ENCODE data around the gene PPP5C. TPM values are rescaled to one million over a fixed set of nuclear protein-coding genes. Genes with fewer than 3 reads are reported as not detected.
A peak's percentile ranks its signal among the peaks of the same experiment; 100 is the strongest.

PPP5C gene
- total and polyA plus RNA-seq, 2 of the 13 experiments (the other 11 are each of a cell fraction or from before 2014, with no cell fraction given), result 41.6 to 67.9 TPM

- TF ChIP-seq ZNF468 (CRISPR knock-in tag; IDR thresholded peaks at IDR 0.05), result no peak
- peak; percentile 64 for TF ChIP-seq HNF1B (CRISPR knock-in tag; IDR thresholded peaks at IDR 0.05)
- TF ChIP-seq DMTF1 (CRISPR knock-in tag; IDR thresholded peaks at IDR 0.05), result 0 out of 2 replicates have a peak, but pooled peaks have one; percentile 46
- no peak for TF ChIP-seq ZNF7 (CRISPR knock-in tag; IDR thresholded peaks at IDR 0.05)
- 0 out of 2 replicates have a peak, but pooled peaks have one; percentile 43 for TF ChIP-seq CSRNP1 (CRISPR knock-in tag; IDR thresholded peaks at IDR 0.05)
- TF ChIP-seq HIVEP1 (CRISPR knock-in tag; IDR thresholded peaks at IDR 0.05), result 0 out of 2 replicates have a peak, but pooled peaks have one; percentile 23
- TF ChIP-seq MAZ (IDR thresholded peaks at IDR 0.05; ENCODE audit: borderline replicate concordance, low read depth, low read length), result no peak
- peak; percentile 49; the same call in 1 of the 2 replicates for TF ChIP-seq MAZ (CRISPR knock-in tag; IDR thresholded peaks at IDR 0.05; ENCODE audit: low read depth)
- no peak for TF ChIP-seq ETV6 (CRISPR knock-in tag; conservative IDR thresholded peaks at IDR 0.05)
- TF ChIP-seq BRF2 (CRISPR knock-in tag; IDR thresholded peaks at IDR 0.05), result no peak
- TF ChIP-seq FOXP4 (CRISPR knock-in tag; IDR thresholded peaks at IDR 0.05), result 0 out of 2 replicates have a peak, but pooled peaks have one; percentile 24
- TF ChIP-seq ZNF777 (CRISPR knock-in tag; IDR thresholded peaks at IDR 0.05), result peak; percentile 41; the same call in 1 of the 2 replicates
- TF ChIP-seq ZNF121 (CRISPR knock-in tag; IDR thresholded peaks at IDR 0.05), result 0 out of 2 replicates have a peak, but pooled peaks have one; percentile 2
- no peak for TF ChIP-seq TRIM22 (IDR thresholded peaks at IDR 0.05)
- 0 out of 2 replicates have a peak, but pooled peaks have one; percentile 17 for TF ChIP-seq POGZ (CRISPR knock-in tag; IDR thresholded peaks at IDR 0.05)
- TF ChIP-seq ZNF768 (CRISPR knock-in tag; IDR thresholded peaks at IDR 0.05), result peak; percentile 34; the same call in 1 of the 2 replicates
- TF ChIP-seq TOPORS (CRISPR knock-in tag; IDR thresholded peaks at IDR 0.05), result 0 out of 2 replicates have a peak, but pooled peaks have one; percentile 10
- 0 out of 2 replicates have a peak, but pooled peaks have one; percentile 25 for TF ChIP-seq PAWR (CRISPR knock-in tag; IDR thresholded peaks at IDR 0.05; ENCODE audit: borderline replicate concordance)
These were observed 58.0 kb downstream of the PPP5C start (continued) for GRCh38 chr19:46404753-46405468.
